D721Med (cell line): ENCODE measurements around the gene EPB41L3.

Source experiments
- DNase-seq: peaks from one replicate; pipeline ENCODE4 v3.0.0; 2011; ENCODE audit warnings: low spot score; ENCODE audit not compliant: insufficient read length
- FAIRE-seq: peaks from 2 replicates; lab custom pipeline; 2011; peaks lifted over from hg19 to GRCh38; lab: Jason Lieb, UNC
- TF ChIP-seq, protein P1 (sequence below): IDR thresholded peaks from 2 replicates; pipeline ENCODE4 v1.5.1; 2012; ENCODE audit warnings: mild to moderate bottlenecking, control low read depth; ENCODE audit not compliant: insufficient read depth; ENCODE audit errors: missing control alignments

EPB41L3 gene

DNA sequence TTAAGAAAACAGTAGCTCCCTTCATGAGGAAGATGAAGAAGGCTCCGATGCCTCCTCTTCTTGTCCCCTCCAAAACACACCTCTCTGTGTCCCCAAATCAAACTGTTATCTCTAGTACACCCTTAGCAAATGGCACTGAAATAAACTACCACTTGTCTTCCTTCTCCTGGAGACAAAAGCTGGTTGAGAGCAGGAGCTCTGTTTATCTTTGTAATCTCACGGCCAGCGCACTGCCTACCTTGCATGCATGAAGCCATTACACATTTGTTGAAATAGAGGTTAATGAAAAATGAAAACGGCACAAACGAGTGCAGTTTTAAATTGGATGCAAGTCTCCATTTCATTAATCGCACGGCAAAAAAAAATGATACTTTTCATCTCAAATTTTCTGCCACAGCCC lies 113.7 kb downstream of the EPB41L3 start:
- TF ChIP-seq, protein P1, sequence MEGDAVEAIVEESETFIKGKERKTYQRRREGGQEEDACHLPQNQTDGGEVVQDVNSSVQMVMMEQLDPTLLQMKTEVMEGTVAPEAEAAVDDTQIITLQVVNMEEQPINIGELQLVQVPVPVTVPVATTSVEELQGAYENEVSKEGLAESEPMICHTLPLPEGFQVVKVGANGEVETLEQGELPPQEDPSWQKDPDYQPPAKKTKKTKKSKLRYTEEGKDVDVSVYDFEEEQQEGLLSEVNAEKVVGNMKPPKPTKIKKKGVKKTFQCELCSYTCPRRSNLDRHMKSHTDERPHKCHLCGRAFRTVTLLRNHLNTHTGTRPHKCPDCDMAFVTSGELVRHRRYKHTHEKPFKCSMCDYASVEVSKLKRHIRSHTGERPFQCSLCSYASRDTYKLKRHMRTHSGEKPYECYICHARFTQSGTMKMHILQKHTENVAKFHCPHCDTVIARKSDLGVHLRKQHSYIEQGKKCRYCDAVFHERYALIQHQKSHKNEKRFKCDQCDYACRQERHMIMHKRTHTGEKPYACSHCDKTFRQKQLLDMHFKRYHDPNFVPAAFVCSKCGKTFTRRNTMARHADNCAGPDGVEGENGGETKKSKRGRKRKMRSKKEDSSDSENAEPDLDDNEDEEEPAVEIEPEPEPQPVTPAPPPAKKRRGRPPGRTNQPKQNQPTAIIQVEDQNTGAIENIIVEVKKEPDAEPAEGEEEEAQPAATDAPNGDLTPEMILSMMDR, result no peak
- FAIRE-seq (no peak), DNase-seq (no peak)

DNA sequence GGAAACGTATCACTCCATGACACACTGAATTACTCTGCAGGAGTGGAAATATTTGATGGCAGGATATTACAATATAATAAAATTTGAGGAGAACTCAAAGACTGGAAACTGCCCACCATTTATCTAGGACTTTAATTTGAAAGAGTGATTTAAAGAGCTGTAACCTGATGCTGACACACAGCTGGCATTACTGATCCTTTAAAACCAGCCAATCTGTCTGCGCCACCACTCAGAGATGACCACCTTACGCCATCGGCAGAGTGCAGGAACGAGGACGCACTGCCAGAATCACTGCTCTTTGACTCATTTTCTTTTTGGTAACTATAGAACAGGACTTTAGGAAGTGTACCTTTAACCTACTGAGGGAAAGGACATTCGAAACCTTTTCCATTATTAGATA lies 114.1 kb downstream of the EPB41L3 start:
- FAIRE-seq (no peak), DNase-seq (no peak)
- TF ChIP-seq, protein P1, result no peak

DNA sequence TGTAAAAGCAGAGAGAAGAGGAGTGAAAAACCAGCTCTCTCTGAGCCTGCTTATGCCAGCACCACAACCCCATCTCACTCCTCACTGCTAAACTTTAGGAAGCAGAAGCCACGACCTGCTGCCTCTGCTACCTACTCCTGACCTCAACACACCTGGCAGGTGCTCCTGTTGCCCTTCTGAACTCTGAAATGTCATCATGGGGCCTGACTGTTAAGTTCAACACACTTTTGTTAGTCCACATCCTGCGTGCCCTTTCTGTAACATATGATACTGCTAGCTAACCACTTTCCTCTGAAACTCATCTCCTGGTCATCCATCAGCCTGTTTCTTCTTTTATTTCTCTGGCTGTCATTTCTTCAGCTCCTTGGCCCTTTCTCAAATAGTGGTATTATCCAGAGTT lies 118.1 kb downstream of the EPB41L3 start:
- FAIRE-seq (no peak), DNase-seq (no peak)
- TF ChIP-seq, protein P1, result no peak

DNA sequence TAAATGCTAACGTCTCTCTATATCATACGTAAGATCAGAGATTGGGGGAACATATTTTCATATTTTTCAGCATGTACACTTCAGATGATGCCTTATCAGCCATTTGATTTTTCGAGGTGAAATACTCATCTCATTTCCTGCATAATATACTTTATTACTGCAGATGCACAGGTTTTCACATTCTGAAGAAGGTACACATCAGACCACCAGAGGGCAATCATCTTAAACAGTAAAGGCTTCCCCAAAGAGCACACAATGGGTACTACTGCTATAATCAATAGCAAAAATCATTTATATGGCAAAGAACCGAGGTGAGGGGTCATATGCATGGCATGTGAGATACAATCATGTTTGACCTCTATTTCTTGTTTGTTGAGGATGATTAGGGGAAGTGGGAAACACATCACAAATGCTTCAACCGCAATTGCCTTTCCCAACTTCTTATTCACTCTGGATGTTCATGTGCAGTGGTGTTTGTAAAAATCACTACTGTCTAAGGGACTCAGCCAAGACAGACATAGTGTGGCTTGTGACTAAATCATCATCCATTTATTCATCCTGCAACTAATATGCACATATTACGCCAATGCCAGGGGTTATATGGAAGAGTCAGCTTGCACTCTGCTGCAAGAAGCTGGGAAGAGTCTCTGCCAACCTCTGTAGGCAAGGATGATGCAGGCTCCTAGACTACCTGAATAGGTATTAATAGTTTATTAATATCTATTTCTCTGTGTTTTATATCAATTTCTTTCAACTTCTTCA lies 118.7 kb downstream of the EPB41L3 start:
- peak; percentile 83 for FAIRE-seq
- TF ChIP-seq, protein P1, result peak; percentile 60
- no peak for DNase-seq

DNA sequence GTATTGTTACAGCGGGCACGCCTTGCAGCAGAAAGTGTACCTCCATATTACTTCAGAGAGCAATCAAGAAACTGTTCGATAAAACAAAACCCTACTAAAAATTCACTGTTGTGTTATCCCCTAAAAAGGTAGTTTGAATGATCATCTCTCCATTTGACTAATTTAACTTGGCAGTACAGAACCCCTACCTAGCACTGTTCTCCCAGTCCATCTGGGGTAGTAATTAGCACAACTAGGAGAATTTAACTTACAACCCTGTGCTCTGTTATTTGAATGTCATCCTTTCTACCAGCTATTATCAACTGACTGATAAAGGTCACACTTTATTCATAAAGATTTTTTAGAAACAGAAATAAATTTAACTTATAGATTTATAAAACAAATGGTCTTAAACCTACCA lies 121.2 kb downstream of the EPB41L3 start:
- no peak for FAIRE-seq
- DNase-seq, result no peak
- TF ChIP-seq, protein P1, result no peak

DNA sequence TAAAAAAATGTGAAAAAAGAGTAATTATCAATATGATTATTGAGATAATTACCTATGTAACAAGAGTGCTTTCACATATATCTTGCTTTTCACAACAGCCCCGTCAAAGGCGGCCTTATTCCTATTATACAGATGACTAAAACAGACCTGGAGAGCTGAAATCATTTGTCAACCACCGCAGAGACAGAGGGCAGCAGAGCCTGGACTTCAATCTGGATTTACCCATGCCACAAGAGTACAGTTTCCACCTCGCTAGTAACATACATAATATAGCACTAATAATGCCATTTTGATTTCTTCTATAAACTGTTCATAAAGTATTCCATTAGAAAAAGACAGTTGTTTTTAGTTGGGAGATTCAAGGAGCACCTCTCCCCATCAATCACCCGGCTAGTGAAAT lies 121.8 kb downstream of the EPB41L3 start:
- FAIRE-seq (no peak), DNase-seq (no peak)
- TF ChIP-seq, protein P1, result no peak

DNA sequence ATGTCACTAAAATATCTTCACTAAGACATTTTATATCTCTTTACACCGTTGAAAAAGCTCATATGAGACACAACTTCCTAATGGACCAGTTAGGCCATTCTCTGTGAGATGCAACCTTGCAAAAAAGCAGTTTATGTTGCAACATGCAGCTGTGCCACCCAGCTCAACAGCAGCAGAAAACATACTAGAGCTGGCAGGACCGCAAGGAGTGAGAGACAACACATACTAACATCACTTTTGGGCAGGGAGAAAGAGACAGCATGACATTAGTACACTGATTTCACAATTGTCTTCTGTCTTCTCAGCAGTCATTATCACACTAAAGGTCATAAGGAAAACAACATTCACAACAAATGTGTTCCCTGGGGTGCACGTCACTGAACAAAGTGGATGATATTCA lies 122.9 kb downstream of the EPB41L3 start:
- DNase-seq (no peak), FAIRE-seq (no peak)
- TF ChIP-seq, protein P1, result no peak
